ENCODE results near the gene ZNF3.
A peak's percentile ranks its signal among the peaks of the same experiment; 100 is the strongest.

ZNF3 gene

GRCh38 chr7:100107890-100108289, 26.4 kb upstream of the ZNF3 start:
- no peak for TF ChIP-seq CTCF (IDR thresholded peaks at IDR 0.05; ENCODE audit: low read depth, low read length, missing control alignments)
- H3K4me3 ChIP-seq (ENCODE audit: low read depth, low read length) = no peak overlapping the region
- DNase-seq (ENCODE audit: low read depth) = no peak
- in situ Hi-C loops (cut with HindIII; ENCODE audit: low sequenced_read_pairs) = no loop called here

- in situ Hi-C loops (cut with HindIII; ENCODE audit: low sequenced_read_pairs) = no loop called here
- TF ChIP-seq CTCF (IDR thresholded peaks at IDR 0.05; ENCODE audit: low read depth, low read length, missing control alignments) = no peak
- H3K4me3 ChIP-seq (ENCODE audit: low read depth, low read length) = no peak overlapping the region
Observed at GRCh38 chr7:100107125-100107737, 25.7 kb upstream of the ZNF3 start.

GRCh38 chr7:100106633-100107032, 25.1 kb upstream of the ZNF3 start:
- in situ Hi-C loops (cut with HindIII; ENCODE audit: low sequenced_read_pairs) = no loop called here
- no peak for TF ChIP-seq CTCF (IDR thresholded peaks at IDR 0.05; ENCODE audit: low read depth, low read length, missing control alignments)

More at GRCh38 chr7:100107125-100107737, 25.7 kb upstream of the ZNF3 start:
- no peak for DNase-seq (ENCODE audit: low read depth)

GRCh38 chr7:100105534-100105933, 24.0 kb upstream of the ZNF3 start:
- DNase-seq (ENCODE audit: low read depth) = no peak
- no peak overlapping the region for H3K4me3 ChIP-seq (ENCODE audit: low read depth, low read length)
- in situ Hi-C loops (cut with HindIII; ENCODE audit: low sequenced_read_pairs) = no loop called here
- TF ChIP-seq CTCF (IDR thresholded peaks at IDR 0.05; ENCODE audit: low read depth, low read length, missing control alignments) = no peak

More at GRCh38 chr7:100106633-100107032, 25.1 kb upstream of the ZNF3 start:
- DNase-seq (ENCODE audit: low read depth) = no peak
- H3K4me3 ChIP-seq (ENCODE audit: low read depth, low read length) = no peak overlapping the region

GRCh38 chr7:100102950-100103840, 21.7 kb upstream of the ZNF3 start:
- no peak for TF ChIP-seq CTCF (IDR thresholded peaks at IDR 0.05; ENCODE audit: low read depth, low read length, missing control alignments)
- peak overlapping the region; percentile 85 for H3K4me3 ChIP-seq (ENCODE audit: low read depth, low read length)
- in situ Hi-C loops (cut with HindIII; ENCODE audit: low sequenced_read_pairs) = no loop called here
- DNase-seq (ENCODE audit: low read depth) = peak; percentile 87

GRCh38 chr7:100101016-100101862, 19.7 kb upstream of the ZNF3 start, which contains the start of the genes AP4M1 and MCM7:
Gene AP4M1, plus strand, starts transcription at chr7:100101643. Its CDS starts 72 bp downstream, at chr7:100101715.
Gene MCM7, minus strand, starts transcription at chr7:100101397. Its CDS starts 103 bp downstream, at chr7:100101294.
- no peak for TF ChIP-seq CTCF (IDR thresholded peaks at IDR 0.05; ENCODE audit: low read depth, low read length, missing control alignments)
- DNase-seq (ENCODE audit: low read depth) = peak; percentile 97
- H3K4me3 ChIP-seq (ENCODE audit: low read depth, low read length) = peak within 1 kb of the TSS; percentile 85
- in situ Hi-C loops (cut with HindIII; ENCODE audit: low sequenced_read_pairs) = no loop called here
